GM19023 (cell line): ENCODE data around the gene PRR33.
"Not testable (repeated sequence)": the region's sequence is repeated elsewhere in the genome, so short reads cannot be mapped to it uniquely, and the experiment has no call there.

ENCODE experiments used
- ATAC-seq: cut with Tn5 transposase; IDR thresholded peaks from one replicate; pipeline ENCODE4 v1.9.1; 2021; ENCODE audit warnings: mild to moderate bottlenecking, moderate library complexity; ENCODE audit not compliant: unreplicated experiment

The PRR33 gene

GRCh38 chr11:1891831-1892115 lies at the start of gene PRR33:
Gene PRR33, minus strand, starts transcription at chr11:1891895. Its CDS starts 1,311 bp downstream, at chr11:1890584.
- no peak for ATAC-seq

GRCh38 chr11:1939788-1940187 lies 48.1 kb upstream of the PRR33 start:
- ATAC-seq = not testable (repeated sequence)

- no peak for ATAC-seq
These were observed 47.4 kb upstream of the PRR33 start for GRCh38 chr11:1939006-1939625.

GRCh38 chr11:1938343-1939005 lies 46.8 kb upstream of the PRR33 start:
- ATAC-seq = no peak

GRCh38 chr11:1937616-1938342 lies 46.1 kb upstream of the PRR33 start:
- no peak for ATAC-seq

- no peak for ATAC-seq
These were observed 45.3 kb upstream of the PRR33 start for GRCh38 chr11:1936781-1937615.

GRCh38 chr11:1936072-1936780 lies 44.5 kb upstream of the PRR33 start:
- no peak for ATAC-seq

- no peak for ATAC-seq
These were observed 43.7 kb upstream of the PRR33 start for GRCh38 chr11:1935156-1936071.

GRCh38 chr11:1934335-1935155 lies 42.9 kb upstream of the PRR33 start:
- ATAC-seq = no peak

GRCh38 chr11:1933416-1934334 lies 42.0 kb upstream of the PRR33 start:
- ATAC-seq = no peak

GRCh38 chr11:1932681-1933080 lies 41.0 kb upstream of the PRR33 start:
- ATAC-seq = no peak

GRCh38 chr11:1932105-1932480 lies 40.4 kb upstream of the PRR33 start:
- no peak for ATAC-seq

GRCh38 chr11:1931341-1932104 lies 39.8 kb upstream of the PRR33 start:
- ATAC-seq = no peak

- no peak for ATAC-seq
These were observed 38.8 kb upstream of the PRR33 start for GRCh38 chr11:1930462-1930830.

GRCh38 chr11:1929621-1930461 lies 38.1 kb upstream of the PRR33 start:
- no peak for ATAC-seq

GRCh38 chr11:1928891-1929541 lies 37.3 kb upstream of the PRR33 start:
- no peak for ATAC-seq
